Activated naive CD8-positive, alpha-beta T cell treated with anti-CD3 and anti-CD28 coated beads for 36 hours (primary cell): Measurements from ENCODE around the gene VCX3A. TPM values are rescaled to one million over a fixed set of nuclear protein-coding genes. Genes with fewer than 3 reads are reported as not detected.
"Not testable (repeated sequence)": the region's sequence is repeated elsewhere in the genome, so short reads cannot be mapped to it uniquely, and the experiment has no call there.

ENCODE experiments used
- DNase-seq: peaks from one replicate; pipeline ENCODE4 v3.0.0; 2021
- H3K27ac Mint-ChIP-seq: one replicate; pipeline ENCODE4 v1.8.0; 2022; ENCODE audit warnings: mild to moderate bottlenecking, moderate library complexity, mixed read lengths
- H3K27me3 Mint-ChIP-seq: one replicate; pipeline ENCODE4 v1.8.0; 2022; ENCODE audit warnings: mild to moderate bottlenecking, mixed read lengths
- H3K36me3 Mint-ChIP-seq: one replicate; pipeline ENCODE4 v1.8.0; 2021; ENCODE audit warnings: mild to moderate bottlenecking, mixed read lengths
- H3K4me1 Mint-ChIP-seq: one replicate; pipeline ENCODE4 v1.8.0; 2021; ENCODE audit warnings: mixed read lengths
- H3K4me3 Mint-ChIP-seq: one replicate; pipeline ENCODE4 v1.8.0; 2022; ENCODE audit warnings: mild to moderate bottlenecking, moderate library complexity, mixed read lengths
- H3K9me3 Mint-ChIP-seq: one replicate; pipeline ENCODE4 v1.8.0; 2022; ENCODE audit warnings: mixed read lengths
- total RNA-seq, 2 experiments: library from RNA; stranded (reverse); gene quantifications; one replicate each; pipeline ENCODE4 v1.2.3, GENCODE V29; 2021

VCX3A gene
- not detected for total RNA-seq

DNA sequence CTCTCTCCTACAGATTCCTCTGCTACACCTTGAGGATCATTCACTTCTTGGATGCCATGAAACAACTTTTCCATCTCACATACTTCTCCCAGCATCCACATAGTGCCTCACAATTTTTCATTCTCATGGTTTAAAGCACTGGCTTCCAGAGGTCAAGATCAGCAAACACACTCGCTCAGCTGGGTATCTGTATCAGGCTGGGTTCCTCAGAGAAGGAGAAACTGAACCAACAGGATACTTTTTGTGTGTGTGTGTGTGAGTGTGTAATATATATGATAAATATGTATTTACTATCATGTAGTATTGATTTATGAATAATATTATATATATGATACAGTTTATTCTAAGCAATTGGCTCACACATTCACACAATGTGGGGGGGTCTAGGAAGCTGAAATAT is at the start of gene VCX3A:
TSS of gene VCX3A (minus strand) at position 101 of the 400 bp plus-strand sequence. CDS start 621 bp downstream, outside the sequence.
- H3K9me3 Mint-ChIP-seq, H3K36me3 Mint-ChIP-seq, H3K27me3 Mint-ChIP-seq, H3K4me1 Mint-ChIP-seq, DNase-seq, H3K27ac Mint-ChIP-seq, H3K4me3 Mint-ChIP-seq: not testable (repeated sequence)

DNA sequence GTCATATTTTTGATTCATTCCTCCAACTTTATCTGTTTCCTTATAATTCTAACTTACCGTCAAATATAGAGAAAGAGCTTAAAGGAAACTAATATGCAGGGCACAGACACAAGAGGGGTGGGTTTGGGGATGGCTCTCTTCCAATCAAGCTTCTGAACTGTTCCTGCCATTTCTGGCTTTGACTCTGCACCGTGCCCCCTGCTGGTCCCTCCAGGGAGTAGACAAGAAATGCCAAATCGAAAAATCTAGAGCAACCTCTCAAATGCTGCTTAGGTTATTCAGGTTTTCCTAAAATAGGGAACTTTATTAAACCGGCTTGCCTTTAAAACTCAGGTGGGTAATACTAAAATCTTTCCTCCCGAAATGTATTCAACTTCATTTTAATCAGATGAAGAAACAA is 39.8 kb upstream of the VCX3A start:
- H3K4me1 Mint-ChIP-seq: no peaks in the 10 kb centered on the region
- H3K9me3 Mint-ChIP-seq: no peaks in the 10 kb centered on the region
- no peak overlapping the region for H3K27ac Mint-ChIP-seq
- no peak for DNase-seq
- no peaks in the 10 kb centered on the region for H3K27me3 Mint-ChIP-seq
- H3K4me3 Mint-ChIP-seq: no peak overlapping the region
- H3K36me3 Mint-ChIP-seq: no peaks in the 10 kb centered on the region

DNA sequence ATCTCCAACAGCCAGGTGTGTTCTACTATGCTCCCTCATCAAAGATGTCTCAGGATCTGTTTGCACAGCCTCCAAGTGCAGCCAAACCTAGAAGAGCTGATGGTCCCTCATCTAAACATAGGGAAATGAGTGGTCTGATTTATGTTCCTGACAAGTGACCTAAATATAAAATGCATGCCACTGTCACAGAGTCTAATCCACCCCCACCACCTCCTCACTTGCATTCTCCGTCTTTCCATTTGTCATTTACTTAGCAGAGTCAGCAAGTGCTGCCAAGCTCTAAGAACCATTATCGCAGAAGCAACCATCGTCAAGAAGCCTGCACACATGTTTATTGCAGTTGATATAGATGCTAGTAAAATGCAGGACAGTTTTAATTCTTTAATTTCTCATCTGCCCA is 33.1 kb upstream of the VCX3A start:
- Mint-ChIP-seq H3K4me3 (no peak overlapping the region), H3K27me3 (no peaks in the 10 kb centered on the region), H3K9me3 (no peaks in the 10 kb centered on the region), H3K36me3 (no peaks in the 10 kb centered on the region), H3K27ac (no peak overlapping the region), H3K4me1 (no peaks in the 10 kb centered on the region)
- no peak for DNase-seq

DNA sequence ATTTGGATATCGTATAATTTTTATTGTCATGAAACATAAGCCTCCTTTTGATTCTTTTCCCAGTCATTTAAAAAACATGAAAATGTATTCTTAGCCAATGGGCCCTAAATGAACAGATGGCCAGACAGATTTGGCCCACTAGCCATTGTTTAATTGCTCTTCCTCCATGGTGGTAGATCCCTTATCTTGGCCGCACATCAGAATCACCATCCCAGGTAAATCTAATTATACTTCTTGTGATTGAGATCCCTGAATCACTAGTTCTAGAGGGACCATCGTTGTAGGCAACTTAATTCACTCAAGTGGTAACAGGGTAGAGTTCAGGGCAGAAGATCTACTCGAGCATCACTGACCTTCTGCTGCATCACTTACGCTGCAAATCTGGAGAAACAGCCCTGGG is 24.1 kb upstream of the VCX3A start:
- no peaks in the 10 kb centered on the region for H3K4me1 Mint-ChIP-seq
- no peak overlapping the region for H3K27ac Mint-ChIP-seq
- no peak for DNase-seq
- H3K4me3 Mint-ChIP-seq: no peak overlapping the region
- H3K27me3 Mint-ChIP-seq: no peaks in the 10 kb centered on the region
- no peaks in the 10 kb centered on the region for H3K36me3 Mint-ChIP-seq
- no peaks in the 10 kb centered on the region for H3K9me3 Mint-ChIP-seq

DNA sequence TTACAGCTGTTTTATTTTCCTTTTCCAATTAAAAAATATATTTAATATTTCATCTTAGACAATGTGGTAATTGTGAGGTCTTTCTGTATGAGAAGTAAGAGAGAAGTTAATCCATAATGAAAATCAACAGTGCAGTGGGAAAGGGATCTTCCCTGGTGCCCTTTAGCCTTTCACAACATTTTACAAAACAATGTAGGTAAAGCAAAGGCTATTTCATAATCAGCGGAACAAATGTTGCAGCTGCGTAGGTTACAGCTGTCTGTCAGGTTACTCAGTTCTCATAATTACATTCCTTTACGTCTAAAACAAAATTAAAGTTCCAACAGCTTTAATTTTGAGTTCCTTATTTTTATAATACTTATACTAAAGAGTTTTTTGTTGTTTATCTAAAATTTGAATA is 22.8 kb upstream of the VCX3A start:
- no peaks in the 10 kb centered on the region for H3K36me3 Mint-ChIP-seq
- H3K27me3 Mint-ChIP-seq: peaks cover 2% of the 10 kb centered on the region
- H3K4me3 Mint-ChIP-seq: no peak overlapping the region
- H3K9me3 Mint-ChIP-seq: peaks cover 4% of the 10 kb centered on the region
- no peak for DNase-seq
- H3K4me1 Mint-ChIP-seq: no peaks in the 10 kb centered on the region
- no peak overlapping the region for H3K27ac Mint-ChIP-seq

DNA sequence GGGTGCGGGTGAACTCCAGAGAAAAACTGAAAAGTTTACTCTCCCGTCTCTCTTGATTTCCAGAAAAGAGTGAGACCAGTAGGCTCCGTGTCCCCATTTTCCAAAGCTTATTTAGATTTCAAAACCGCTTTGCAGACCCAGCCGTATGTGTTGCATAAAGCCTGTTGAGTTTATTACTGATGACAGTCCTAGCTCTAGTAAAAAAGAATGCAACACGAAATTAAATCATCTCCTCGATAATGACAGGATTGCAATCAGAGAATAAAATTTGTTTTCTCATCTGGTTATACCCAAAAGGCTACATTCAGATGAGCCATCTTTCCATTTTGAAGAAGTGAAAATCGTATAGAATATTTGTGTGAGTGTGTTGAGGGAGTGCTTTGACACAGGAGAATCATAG is 16.1 kb upstream of the VCX3A start:
- Mint-ChIP-seq H3K27ac (no peak overlapping the region), H3K27me3 (peaks cover 3% of the 10 kb centered on the region), H3K4me3 (no peak overlapping the region), H3K36me3 (no peaks in the 10 kb centered on the region), H3K4me1 (no peaks in the 10 kb centered on the region), H3K9me3 (peaks cover 9% of the 10 kb centered on the region)
- DNase-seq: no peak

DNA sequence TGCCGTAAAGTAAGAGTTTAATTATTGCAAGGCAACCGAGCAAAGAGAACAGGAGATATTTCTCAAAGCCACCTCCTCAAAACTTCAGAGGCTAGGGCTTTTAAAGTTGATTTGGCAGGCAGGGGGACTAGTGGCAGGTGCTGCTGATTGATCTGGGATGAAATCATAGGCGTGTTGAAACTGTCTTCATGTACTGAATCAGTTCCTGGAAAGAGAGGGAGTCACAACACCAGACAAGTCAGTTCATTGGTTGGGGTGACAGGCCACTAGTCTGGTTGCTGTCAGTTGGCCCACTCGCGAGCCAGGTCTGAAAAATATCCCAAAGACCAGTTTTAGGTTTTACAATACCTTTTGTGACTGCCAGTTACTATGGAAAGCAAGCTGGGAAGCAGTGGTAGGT is 10.8 kb upstream of the VCX3A start:
- no peak for DNase-seq
- H3K27ac Mint-ChIP-seq: no peak overlapping the region
- H3K4me1 Mint-ChIP-seq: no peaks in the 10 kb centered on the region
- no peak overlapping the region for H3K4me3 Mint-ChIP-seq
- no peaks in the 10 kb centered on the region for H3K36me3 Mint-ChIP-seq
- no peaks in the 10 kb centered on the region for H3K27me3 Mint-ChIP-seq
- H3K9me3 Mint-ChIP-seq: no peaks in the 10 kb centered on the region

DNA sequence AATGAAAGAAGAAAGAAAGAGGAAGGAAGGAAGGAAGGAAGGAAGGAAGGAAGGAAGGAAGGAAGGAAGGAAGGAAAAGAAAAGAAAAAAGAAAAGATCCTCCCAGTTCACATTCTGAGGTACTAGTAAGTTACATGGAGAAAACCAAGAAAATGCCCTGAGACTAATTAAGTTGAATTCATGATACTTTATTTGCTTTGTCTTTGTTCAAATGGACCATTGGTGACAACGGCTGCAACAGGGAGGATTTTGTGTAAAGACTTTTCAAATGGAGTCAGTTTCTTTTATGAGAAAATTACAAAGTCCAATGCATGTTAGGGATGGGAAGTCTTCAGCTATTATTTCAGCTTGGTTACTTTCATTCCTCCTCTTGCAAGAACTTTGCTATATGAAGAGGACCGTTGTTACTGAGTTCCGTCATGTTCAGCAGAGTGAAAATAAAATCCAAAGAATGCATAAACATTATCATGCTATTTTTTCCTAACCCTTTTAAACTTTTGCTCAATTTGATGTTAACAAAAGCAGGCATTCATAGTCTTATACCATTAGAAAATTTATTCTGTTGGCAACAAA is 8.3 kb downstream of the VCX3A start:
- Mint-ChIP-seq H3K9me3 (no peaks in the 10 kb centered on the region), H3K27me3 (no peaks in the 10 kb centered on the region), H3K4me1 (no peaks in the 10 kb centered on the region), H3K27ac (no peak overlapping the region), H3K36me3 (no peaks in the 10 kb centered on the region), H3K4me3 (no peak overlapping the region)
- no peak for DNase-seq

DNA sequence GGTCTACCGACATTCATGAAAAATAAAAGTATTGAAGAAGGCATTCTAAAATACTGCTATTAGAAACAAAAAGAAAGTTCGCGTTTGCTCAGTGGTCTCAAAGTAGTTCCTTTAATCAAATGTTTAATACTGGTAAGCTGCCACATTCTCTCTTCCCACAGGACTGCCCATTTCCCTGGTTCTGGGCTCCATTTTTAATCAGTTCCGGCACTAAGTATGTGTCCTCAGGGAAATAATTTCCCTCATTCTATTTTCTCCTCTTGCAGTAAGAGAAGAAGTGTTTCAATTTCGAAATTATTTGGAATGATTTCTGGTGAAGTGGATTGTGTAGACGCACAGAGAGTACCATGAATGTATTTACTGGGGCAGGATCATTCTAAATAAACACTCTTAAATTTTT is 17.5 kb downstream of the VCX3A start:
- H3K36me3 Mint-ChIP-seq: no peaks in the 10 kb centered on the region
- no peak overlapping the region for H3K27ac Mint-ChIP-seq
- H3K4me1 Mint-ChIP-seq: no peaks in the 10 kb centered on the region
- H3K27me3 Mint-ChIP-seq: no peaks in the 10 kb centered on the region
- no peaks in the 10 kb centered on the region for H3K9me3 Mint-ChIP-seq
- H3K4me3 Mint-ChIP-seq: no peak overlapping the region
- no peak for DNase-seq

DNA sequence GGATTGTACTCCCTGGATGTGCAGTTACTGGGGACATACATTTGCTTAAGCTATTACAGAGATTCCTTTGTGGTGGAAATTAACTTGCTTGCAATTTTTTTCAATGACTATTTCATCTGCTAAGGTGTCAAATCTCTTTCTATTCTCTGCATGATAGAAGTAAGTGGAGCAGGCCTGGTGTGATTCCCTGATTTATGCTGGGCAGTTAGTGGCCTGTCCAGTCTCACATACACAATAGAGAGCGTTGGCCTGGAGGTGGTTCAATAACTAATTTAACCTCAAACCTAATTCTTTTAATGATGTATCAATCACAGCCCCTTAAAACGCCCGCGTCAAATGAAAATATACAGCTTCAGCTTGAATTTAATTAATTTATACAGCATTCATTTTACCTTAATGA is 28.5 kb downstream of the VCX3A start:
- Mint-ChIP-seq H3K36me3 (no peaks in the 10 kb centered on the region), H3K27me3 (no peaks in the 10 kb centered on the region), H3K4me3 (no peak overlapping the region), H3K9me3 (peaks cover 1% of the 10 kb centered on the region), H3K4me1 (no peaks in the 10 kb centered on the region), H3K27ac (no peak overlapping the region)
- no peak for DNase-seq

DNA sequence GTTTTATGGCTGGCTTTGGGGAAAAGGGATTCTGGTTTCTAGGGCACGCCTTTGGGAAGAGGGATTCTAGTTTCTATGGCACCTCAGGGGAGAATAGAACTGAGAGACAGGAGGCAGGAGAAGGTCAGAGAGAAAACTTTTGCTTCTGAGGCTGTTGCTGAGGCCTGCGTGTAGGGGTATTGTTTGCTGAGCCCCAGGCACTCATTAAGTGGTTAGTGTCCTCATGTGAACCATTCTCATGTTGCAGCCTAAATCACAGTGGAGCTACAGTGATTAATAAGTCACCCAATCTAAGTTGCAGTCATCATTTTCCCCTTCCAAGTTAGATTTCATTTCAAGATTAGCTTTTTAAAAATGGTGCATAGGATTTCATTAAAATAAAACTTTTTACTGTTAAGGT is 29.0 kb downstream of the VCX3A start:
- Mint-ChIP-seq H3K36me3 (no peaks in the 10 kb centered on the region), H3K4me3 (no peak overlapping the region), H3K9me3 (peaks cover 1% of the 10 kb centered on the region), H3K4me1 (no peaks in the 10 kb centered on the region), H3K27ac (no peak overlapping the region), H3K27me3 (no peaks in the 10 kb centered on the region)
- DNase-seq: no peak

DNA sequence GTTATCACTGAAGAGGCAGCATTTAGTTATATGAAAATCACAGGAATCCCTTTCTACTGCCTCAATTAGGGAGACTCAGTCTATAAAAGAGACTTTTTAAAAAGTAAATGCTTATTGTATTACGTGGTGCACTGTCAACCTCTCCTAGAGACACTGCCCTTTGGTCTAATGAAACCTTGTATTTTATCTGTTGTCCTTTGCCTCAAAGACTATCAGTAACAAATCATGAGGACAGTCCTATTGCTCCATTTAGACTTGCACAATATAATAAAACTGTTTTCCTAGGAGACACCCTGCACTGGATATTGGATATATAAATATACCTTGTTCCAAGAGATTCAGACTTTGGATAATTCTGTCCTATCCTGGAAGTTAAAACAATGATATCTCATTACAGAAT is 34.2 kb downstream of the VCX3A start:
- H3K27me3 Mint-ChIP-seq: no peaks in the 10 kb centered on the region
- H3K36me3 Mint-ChIP-seq: no peaks in the 10 kb centered on the region
- H3K4me1 Mint-ChIP-seq: no peaks in the 10 kb centered on the region
- no peak for DNase-seq
- H3K4me3 Mint-ChIP-seq: no peak overlapping the region
- no peaks in the 10 kb centered on the region for H3K9me3 Mint-ChIP-seq
- no peak overlapping the region for H3K27ac Mint-ChIP-seq

DNA sequence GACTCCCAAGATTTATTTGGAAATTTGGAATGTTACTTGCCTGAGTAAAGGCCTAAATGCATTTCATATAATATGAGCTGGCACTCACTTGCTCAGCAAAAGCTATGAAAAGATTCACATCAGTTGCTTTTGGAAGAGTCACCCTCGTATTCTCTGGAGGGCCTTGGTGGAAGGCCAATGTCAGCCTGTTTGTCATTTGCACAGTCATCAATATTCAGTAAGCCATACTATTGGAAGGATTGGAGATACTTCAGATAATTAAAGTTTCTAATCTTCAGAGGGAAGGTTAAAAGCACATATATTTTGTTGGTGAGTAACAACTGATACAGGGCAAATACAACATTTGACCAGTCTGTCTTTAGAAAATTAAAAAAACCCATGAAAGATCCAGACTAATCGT is 36.6 kb downstream of the VCX3A start:
- Mint-ChIP-seq H3K27ac (no peak overlapping the region), H3K4me3 (no peak overlapping the region), H3K27me3 (no peaks in the 10 kb centered on the region), H3K4me1 (no peaks in the 10 kb centered on the region), H3K36me3 (no peaks in the 10 kb centered on the region), H3K9me3 (no peaks in the 10 kb centered on the region)
- DNase-seq: no peak
